ENCODE measurements around the gene UXS1.
"Not testable (repeated sequence)": the region's sequence is repeated elsewhere in the genome, so short reads cannot be mapped to it uniquely, and the experiment has no call there.

UXS1 gene

DNA sequence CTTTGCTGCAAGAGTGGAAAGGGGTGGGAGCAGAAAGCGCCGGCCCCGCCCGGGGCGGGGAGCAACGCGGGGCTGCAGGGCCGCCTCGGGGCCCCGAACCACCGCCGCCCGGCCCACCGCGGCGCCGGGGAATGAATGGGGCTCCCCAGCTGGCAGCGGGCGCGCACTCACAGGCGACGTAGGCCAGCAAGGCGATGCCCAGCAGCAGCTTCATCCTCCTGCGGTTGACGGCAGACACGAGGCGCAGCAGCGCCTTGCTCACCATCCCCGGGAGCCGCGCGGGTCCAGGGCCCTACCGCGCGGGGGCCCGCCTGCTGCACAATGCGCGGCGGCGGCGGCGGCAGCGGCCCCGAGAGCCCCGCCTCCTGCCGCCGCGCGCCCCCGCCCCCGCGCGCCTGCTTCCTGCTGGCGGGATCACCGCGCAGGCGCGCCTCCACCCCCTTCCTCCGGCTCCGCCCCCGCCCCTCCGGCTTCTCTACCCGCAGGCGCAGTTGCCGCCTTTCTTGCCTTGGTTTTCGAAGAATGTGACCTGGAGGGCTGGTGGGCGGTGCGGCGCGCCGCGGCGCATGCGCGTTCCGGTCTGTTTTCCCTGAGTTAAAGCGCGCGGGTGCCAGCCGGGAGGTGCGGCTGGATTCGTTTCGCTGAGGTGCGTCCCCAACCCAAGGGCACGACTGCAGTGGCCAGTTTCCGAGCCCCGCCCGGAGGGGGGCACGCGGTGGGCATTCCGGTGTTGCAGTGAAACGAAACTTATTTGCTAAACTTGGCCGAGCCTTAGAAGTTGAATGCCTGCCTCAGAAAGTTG, at the start of gene UXS1:
UXS1 (minus strand) TSS at position 325 of the 802 bp plus-strand sequence; CDS start at position 265, 60 bp downstream.
- peak; percentile 26 for FAIRE-seq

DNA sequence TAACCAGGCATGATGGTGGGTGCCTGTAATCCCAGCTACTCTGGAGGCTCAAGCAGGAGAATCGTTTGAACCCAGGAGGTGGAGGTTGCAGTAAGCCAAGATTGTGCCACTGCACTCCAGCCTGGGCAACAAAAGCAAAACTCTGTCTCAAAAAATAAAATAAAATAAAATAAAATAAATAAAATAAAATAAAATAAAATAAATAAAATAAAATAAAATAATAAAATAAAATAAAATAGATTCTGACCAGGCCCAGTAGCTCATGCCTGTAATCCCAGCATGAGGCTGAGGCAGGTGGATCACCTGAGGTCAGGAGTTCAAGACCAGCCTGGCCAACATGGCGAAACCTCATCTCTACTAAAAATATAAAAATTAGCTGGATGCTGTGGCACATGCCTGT, 45.4 kb upstream of the UXS1 start:
- FAIRE-seq: not testable (repeated sequence)

DNA sequence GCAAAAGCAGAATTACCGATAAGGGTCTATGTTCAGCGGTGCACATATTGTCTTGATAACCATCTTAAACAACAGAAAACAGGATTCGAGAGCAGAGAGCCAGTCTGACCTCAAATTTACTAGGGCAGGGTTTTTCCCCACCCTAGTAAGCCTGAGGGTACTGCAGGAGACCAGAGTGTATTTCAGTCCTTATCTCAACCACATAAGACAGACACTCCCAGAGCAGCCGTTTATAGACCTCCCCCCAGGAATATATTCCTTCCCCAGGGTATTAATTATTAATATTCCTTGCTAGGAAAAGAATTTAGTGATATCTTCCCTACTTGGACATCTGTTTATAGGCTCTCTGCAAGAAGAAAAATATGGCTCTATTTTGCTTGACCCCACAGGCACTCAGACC, 41.3 kb upstream of the UXS1 start:
- FAIRE-seq: not testable (repeated sequence)

DNA sequence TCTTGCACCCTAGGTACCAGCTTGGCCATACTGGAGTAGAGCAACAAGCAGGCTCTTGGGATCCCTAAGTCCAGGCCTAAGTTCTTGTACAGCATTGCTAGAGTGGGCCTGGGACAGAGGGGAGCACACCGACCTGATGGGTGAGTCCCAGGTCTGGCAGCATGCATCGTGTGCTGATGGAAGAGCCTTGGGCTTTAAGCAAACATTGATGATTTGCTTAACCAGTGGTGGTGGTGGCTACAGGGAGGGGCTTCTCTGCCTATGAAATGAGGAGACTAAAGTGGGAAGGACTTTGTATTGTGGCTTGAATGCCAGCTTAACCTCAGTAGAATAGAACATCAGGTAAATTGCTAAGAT, 39.2 kb upstream of the UXS1 start:
- FAIRE-seq: no peak

DNA sequence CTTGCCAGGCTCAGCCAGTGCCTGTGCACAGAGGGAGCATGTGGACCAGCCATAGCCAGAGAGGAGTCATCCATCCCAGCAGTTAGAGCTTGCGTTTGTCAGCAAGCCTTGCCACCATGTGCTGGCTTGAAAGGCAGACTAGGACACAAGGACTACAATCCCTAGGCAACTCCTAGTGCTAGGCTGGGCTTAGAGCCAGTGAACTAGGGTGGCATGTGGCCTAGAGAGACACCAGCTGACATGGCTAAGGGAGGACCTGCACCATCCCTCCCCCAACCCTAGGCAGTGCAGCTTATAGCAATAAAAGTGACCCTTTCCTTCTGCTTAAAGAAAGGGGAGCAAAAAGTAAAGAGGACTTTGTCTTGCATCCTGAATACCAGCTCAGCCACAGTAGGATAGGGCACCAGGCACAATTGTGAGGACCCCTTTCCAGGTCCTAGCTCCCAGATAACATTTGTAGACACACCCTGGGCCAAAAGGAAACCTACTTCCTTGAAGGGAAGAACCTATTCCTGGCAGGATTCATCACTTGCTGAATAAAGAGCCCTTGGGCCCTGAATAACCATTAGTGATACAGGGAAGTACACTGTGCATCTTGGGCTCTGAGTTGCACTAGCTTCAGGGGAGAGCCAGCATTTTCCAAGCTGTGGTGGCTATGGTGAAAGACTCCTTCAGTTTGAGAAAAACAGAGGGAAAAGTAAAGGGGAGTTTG, 38.7 kb upstream of the UXS1 start:
- no peak for FAIRE-seq

DNA sequence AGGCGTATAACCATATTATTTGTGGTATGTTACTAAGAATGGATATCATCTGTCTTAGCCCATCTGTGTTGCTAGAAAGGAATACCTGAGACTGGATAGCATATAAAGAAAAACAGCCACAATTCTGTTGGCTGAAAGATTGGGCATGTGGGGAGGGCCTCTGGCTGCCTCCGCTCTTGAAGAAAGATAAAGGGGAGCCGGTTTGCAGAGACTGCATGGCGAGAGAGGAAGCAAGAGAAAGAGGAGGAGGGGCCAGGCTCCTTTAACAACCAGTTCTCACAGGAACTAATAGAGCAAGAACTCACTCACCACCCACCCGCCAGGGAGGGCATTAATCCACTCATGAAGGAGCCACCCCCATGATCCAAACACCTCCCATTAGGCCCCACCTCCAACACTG, 29.2 kb upstream of the UXS1 start:
- FAIRE-seq: no peak

DNA sequence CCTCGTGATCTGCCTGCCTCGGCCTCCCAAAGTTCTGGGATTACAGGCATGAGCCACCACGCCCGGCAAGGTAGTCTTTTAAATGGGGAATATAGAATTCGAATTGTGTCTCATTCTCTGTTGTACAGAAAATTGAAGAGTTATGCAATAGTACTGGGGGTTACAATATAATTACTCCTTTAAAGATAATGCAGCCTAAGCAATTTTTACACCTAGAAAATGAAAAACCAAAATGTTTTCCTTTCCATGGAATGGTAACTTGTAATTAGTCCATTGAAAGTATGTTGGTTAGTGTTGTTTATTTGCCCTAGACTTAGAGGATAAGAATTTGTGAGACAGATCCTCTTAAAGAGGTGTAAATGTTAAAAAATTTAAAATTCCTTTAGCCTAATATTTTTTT, 28.0 kb upstream of the UXS1 start:
- not testable (repeated sequence) for FAIRE-seq

DNA sequence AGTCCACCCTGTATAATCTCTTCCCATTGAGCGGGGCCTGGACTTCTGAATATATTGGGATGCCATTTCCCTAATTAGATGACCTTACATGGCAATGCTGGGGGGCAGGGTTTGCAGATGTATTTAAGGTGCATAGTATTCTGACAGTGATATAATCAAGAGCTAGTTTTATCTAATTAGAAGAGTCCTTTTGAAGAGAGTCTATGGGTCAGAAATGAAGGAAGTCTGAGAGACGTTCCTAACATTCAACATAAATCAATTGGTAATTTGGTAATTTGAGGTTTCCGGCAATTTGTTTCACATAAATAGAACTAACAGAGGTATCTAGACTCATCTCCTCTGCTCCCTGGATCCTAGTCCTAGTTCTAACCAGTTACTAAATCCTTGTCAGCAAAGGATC, 25.7 kb upstream of the UXS1 start:
- FAIRE-seq: no peak

DNA sequence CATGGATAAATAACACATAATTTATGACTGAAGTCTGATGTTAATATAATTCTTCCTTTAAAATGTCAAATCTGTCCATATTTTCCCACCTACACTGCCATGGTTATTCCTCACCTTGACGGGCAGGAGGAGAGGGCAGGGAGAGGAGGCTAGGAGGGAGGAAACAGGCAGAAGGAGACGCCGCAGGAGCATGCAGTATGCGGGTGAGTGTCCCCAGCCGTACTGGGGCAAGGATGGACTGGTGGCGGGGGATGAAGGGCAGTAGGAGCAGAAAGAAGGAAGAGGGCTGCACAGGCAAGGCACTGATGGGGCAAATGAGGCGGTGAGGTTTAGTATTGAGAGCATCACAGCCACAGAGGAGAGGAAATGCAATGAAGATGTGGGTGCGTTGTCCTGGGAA, 25.1 kb upstream of the UXS1 start:
- FAIRE-seq: not testable (repeated sequence)

DNA sequence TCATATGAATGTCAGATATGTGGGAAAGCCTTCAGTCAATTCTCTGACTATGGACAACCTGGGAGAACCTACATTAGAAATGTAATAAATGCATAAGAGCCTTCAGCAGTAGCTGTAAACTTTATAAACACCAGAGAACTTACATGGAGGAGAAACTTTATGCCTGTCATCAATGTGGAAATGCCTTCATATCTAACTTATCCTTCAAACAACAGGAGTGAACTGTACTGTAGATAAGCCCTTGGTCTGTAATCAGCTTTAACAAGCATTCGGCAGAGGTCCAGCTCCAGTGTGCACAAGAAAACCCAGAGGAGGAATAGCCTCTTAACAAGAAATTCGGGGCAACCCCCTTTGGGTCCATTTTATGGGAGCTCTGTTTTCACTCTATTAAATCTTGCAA, 14.8 kb upstream of the UXS1 start:
- FAIRE-seq: no peak

DNA sequence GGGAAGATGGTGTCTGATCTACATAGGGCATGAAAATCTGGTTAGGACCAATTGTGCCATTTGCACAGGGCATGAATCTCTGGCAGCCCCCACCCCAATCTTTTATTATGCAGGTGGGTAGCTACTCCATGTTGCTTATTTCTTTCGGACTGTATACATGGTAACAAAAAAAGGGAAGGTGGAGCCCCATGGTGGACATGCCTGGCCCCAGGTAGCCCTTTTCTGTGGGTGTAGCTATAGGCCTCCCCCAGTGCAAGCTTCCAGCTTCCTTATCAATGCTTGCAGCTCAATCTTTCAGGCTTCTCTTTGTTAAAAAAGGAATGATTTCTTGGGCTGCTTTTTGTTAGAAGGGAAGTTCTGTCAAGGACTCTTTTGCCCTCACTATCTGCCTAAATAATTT, 14.3 kb upstream of the UXS1 start:
- no peak for FAIRE-seq

DNA sequence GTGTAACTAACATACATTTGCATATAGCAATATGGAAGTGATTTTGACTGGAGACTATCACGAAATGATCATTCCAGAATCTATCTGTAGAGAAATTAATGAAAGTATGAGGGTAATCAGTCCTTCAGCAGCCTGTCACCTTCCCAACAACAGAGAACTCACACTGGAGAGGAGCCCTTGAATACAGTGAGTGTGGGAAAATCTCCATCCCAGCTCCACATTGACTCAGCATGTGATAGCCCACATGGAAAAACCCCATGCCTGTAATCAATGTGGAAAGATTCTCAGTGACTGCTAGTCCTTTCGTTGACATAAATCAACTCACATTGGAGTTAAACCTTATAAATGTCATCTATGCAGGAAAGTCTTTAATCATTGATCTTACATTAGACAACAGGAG, 13.1 kb upstream of the UXS1 start:
- no peak for FAIRE-seq

DNA sequence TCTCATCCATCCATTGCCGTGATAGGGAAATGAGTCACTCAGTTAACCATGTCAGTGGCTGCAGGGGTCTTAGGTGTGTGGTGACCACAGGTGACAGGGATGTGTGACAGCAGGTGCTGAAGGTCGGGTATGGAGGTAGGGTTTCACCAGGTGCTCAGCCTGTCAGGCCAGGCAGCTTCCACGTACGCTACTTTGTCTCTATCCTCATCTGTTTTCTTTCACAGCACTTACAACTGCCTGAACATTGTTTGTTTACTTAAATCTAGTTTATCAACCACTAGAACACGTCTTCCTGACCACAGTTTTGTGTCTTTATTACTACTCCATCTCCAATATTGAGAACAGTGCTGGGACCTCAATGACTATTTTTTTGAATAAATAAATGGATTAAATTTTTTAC, 11.4 kb upstream of the UXS1 start:
- FAIRE-seq: no peak

DNA sequence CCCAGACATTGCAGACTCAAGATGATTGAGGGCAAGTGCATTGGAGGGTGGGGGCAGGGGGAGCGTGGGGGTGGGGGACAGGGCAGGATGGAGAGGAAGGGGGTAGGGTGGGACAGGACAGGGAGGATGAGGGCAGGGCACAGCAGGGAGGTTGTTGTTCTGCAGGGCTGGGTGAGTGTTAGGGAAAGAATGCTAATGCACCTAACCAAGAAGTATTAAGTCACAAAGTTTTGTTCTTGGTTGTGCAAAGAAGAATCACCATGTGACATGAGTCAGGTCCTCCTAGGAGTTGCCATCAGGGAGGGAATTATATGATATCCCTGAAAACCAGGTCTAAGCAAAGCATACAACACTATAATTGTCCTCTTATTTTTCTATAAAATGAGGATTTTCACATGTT, 10.4 kb upstream of the UXS1 start:
- FAIRE-seq: not testable (repeated sequence)

DNA sequence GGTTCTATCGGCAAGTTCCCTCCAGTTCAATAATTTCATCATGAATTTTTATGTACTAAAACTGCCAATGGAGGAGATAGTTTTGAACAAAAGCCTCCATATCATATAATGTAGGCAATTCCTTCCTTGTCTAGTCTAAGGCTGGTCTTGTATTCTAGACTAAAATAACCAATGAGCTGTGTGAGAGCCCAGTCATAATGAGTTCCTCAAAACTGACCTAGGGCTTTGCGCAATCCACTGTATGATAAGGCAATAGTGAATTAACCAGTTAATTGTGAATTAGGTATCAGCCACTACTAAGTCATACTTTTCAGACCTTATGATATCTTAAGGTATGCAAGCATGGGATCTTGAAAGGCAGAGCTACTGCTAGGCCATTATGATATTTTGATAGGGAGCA, 7.6 kb upstream of the UXS1 start:
- no peak for FAIRE-seq

DNA sequence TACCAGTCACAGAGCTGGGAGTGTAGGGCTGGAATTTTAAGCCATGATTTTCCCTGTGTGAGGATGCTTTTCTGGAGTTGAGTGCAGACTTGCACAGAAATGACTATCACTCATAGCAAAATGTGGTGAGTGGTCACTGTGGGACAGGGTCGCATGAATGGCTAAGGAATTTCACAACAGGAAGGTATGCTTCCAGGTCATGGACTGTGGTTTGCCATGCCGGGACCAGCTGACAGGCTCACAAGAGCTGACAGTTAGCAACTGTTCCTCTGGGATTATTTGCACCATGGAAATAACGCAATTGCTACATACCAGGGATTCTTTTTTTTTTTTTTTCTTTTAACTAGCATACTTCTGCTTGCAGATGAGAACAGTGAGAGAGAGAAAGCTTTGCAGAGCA, 3.8 kb upstream of the UXS1 start:
- no peak for FAIRE-seq

DNA sequence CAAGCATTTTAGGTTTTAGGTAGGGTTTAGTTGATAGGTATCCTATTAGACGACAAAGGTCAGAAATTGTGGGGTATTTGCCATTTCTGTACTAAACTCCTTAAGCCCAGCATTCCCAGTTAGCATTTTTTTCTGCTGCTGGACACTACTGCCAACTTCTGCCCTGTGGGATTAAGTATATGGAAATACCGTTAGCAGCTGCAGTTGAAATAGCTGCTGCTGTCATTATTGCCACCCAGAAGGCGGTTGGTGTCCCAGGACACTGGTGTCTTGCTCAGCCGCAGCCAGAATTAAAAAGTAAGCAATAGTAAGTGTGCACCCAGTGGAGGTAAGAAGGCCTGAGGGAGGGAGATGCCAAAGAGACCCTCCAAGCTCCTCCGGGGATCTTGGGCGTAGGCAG, 1.9 kb upstream of the UXS1 start:
- no peak for FAIRE-seq

DNA sequence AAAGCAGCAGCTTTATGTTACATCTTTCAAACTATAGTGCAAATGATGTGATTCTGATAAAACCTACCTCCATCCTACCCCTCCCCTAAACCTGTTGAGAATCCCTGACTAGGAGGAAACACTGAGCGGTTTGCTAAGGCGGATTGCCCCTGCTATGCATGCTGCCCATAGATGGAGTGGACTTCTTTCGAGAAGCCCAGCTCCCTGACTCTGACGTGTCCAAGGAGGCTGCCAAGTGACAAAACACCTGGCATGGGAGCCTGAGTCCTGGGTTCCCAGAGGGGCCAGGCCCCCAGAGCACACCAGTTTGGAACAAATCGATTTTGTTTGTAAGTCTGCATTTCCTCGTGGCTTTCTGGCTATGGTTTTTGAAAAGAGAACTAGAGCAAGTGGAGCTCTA, 1.4 kb upstream of the UXS1 start:
- FAIRE-seq: no peak

DNA sequence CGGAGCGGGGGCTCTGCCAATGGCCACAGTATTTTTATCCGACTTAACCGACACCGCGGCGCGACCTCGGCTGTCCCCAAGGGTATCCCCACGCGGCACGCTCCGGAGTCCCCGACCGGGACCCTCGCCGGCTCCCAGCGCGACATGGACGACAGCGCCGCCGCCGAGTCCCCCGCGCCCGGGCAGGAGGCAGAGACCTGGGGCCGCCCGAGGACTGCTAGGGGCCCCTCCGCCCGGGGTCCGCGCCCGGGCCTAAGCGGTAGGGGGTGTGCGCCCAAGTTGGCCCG, 468 bp downstream of the UXS1 start:
- no peak for FAIRE-seq

DNA sequence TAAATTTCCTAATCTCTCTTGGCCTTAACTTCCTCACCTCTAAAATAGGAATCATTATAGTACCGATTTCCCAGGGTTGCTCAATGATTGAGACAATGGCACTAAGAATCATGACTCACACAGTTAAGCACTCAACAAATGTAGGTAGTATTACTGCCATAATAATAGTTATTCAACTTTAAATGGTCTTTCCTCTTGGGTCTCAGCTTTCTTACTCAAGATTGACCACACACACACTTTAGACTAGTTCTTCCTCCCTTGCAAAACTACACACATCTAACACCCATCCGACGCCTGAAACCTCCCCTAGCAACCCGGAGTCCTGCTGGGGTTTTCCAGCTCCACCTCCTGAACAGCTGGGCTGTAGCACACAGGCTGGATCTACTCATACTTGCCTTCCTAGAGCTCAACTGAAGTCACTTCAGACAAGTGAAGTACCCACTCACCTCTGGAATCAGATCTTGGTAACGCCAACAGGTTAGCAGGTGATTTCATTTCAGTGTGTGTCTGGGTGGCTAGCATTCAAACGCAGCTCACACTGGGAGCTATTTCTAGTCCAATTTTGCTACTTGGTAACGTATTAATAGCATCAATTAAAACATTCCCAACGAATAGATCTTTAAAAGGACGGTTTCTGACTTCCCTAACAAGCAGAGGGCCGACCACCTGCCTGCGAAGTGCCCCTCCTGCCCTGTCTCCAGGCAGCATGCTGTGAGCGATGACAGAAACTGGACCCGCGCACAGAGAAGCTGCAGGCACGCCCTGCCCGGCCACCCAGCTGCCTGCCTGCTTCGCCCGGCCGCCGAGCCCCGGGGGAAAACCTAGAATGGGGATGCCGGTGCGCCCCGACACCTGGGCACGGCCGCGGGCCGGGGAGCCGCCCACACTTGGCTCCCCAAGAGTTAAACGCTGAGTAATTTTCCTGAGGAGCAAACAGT, 1.1 kb downstream of the UXS1 start:
- no peak for FAIRE-seq

DNA sequence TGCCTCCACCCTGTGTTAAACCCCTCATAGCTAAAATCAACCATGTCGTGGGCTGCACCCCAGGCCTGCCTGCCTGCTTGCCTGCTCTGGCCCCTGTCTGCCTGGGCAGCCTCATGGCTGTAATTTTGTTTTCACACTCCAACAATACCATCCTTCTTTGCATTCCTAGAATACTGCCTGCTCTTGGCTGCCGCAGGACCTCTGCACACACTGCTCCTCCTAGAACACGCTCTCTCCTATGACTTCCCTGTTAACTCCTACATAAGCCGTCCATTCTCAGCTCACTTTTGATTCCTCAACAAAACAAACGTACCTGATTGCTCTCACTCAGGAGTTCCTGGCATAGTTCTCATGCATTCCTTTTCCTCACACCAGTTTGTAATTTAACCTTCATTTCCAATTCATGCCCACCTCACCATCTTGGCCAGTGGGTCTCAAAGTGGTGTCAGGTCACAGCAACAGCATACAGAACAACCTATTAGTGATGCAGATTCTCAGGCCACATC, 2.5 kb downstream of the UXS1 start:
- no peak for FAIRE-seq

DNA sequence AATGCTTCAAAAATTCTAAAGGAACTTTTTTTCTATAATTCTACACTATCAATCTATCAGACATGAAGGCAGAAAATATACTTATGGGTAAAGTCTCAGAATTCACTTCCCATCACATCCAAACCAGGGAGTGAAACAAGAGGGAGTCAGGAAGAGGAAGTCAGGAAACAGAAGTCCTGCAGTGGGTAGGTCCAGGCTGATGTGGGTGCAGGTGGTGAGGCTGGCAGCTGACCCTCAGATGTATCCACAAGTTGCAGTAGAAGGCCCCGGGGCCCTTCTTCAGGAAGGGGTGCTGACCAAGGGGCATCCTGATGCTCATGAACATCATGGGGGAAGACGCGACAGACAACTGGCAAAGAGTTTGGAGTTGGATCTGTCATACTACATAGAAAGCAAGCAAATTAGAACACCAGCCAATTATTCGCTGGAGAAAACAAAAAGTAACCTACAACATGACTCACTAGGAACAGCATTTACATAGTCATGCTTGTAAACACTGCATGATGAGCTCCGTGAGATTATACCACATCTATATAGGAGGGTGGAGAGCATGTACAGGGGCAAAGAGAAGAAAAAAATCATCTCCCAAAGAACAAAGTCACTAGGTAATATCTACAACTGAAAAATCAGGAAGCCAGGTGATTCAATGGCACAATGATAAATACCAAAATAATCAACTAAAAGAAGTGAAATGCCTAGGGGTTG, 4.2 kb downstream of the UXS1 start:
- no peak for FAIRE-seq

DNA sequence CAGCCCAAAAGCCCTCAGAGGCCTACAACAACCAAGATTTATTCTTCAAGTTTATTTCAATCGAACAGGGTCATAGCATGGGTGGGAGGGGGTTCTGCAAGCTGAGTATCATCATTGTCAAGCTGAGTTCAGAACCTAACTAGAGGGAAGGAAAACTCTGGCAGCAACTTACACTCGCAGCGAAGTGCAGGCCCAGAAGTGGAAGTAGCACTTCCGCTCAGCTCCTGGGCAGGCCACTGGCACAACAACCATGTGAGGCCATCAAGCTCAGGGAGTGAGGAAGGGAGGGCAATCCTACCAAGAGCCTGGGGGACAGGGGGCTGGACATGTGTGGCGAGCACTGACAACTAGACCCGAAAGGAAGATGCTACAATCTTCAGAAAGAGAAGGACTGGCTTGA, 4.8 kb downstream of the UXS1 start:
- FAIRE-seq: no peak
